Measurements from ENCODE around the gene TTC33.

DNA sequence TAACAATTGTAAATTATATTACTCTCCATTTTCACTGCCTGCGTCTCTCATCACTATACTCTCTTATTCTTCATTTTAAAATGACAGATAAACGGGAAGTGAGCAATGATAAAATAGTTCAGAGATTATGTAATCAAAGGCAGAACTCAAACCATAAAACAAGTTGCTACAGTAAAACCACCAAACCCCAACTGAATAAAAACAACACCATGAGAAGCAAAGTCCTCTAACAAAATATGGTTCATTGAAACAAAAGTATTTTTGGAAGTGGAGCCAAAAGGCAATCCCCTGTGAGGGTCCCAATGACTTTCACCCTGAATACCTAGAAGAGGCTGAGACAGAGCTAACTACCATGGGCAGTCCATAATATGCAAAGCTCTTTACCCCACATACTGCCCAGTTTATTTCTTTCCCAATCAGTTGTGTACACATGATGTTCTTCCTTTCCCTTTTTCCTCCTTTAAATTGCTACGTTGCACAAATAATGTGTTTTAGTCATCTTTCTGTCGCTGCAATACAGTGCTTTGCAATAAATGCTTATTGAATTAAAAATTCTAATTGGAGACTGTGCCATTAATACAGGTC, 140.1 kb downstream of the TTC33 start:
- TF ChIP-seq, protein P1, sequence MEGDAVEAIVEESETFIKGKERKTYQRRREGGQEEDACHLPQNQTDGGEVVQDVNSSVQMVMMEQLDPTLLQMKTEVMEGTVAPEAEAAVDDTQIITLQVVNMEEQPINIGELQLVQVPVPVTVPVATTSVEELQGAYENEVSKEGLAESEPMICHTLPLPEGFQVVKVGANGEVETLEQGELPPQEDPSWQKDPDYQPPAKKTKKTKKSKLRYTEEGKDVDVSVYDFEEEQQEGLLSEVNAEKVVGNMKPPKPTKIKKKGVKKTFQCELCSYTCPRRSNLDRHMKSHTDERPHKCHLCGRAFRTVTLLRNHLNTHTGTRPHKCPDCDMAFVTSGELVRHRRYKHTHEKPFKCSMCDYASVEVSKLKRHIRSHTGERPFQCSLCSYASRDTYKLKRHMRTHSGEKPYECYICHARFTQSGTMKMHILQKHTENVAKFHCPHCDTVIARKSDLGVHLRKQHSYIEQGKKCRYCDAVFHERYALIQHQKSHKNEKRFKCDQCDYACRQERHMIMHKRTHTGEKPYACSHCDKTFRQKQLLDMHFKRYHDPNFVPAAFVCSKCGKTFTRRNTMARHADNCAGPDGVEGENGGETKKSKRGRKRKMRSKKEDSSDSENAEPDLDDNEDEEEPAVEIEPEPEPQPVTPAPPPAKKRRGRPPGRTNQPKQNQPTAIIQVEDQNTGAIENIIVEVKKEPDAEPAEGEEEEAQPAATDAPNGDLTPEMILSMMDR (IDR thresholded peaks at IDR 0.05; ENCODE audit: poor library complexity, severe bottlenecking) = no peak
- no peak for TF ChIP-seq POLR2AphosphoS5 (IDR thresholded peaks at IDR 0.05)

All from neural cell (in vitro differentiated cells).